Activated CD8-positive, alpha-beta T cell treated with anti-CD3 and anti-CD28 coated beads for 36 hours (primary cell): ENCODE measurements around the gene BRINP2. TPM values are rescaled to one million over a fixed set of nuclear protein-coding genes. Genes with fewer than 3 reads are reported as not detected.

ENCODE experiments used
- ATAC-seq: fragments of 200-7000 bp; cut with Tn5 transposase; one replicate; pipeline ENCODE4 v1.10.0; 2021; ENCODE audit warnings: mild to moderate bottlenecking, moderate library complexity
- CTCF ChIA-PET: fragments of 350-600 bp; sonication (Branson Sonifier 250); formaldehyde crosslinking; loops from one replicate; lab custom pipeline; 2021; ENCODE audit warnings: antibody characterized with exemption; lab: Charles Lee
- POLR2A ChIA-PET: fragments of 350-600 bp; sonication (Branson Sonifier 250); formaldehyde crosslinking; loops from one replicate; lab custom pipeline; 2021; ENCODE audit warnings: antibody characterized with exemption; lab: Charles Lee
- DNase-seq: peaks from one replicate; pipeline ENCODE4 v3.0.0-alpha.2; 2020
- H3K27ac Mint-ChIP-seq: one replicate; pipeline ENCODE4 v1.8.0; 2021; ENCODE audit warnings: mild to moderate bottlenecking, mixed read lengths
- H3K27me3 Mint-ChIP-seq: one replicate; pipeline ENCODE4 v1.8.0; 2021; ENCODE audit warnings: mixed read lengths
- H3K36me3 Mint-ChIP-seq: one replicate; pipeline ENCODE4 v1.8.0; 2021; ENCODE audit warnings: low read depth, mixed read lengths
- H3K4me1 Mint-ChIP-seq: one replicate; pipeline ENCODE4 v1.8.0; 2021; ENCODE audit warnings: low read depth, mixed read lengths
- H3K4me3 Mint-ChIP-seq: one replicate; pipeline ENCODE4 v1.8.0; 2021; ENCODE audit warnings: mild to moderate bottlenecking, moderate library complexity, mixed read lengths
- H3K9me3 Mint-ChIP-seq: one replicate; pipeline ENCODE4 v1.8.0; 2021; ENCODE audit warnings: mixed read lengths
- intact Hi-C: fragments of 100-400 bp; cut with micrococcal nuclease; formaldehyde crosslinking; loops from one replicate; pipeline ENCODE4 v1.10.0; 2022
- total RNA-seq, 2 experiments: library from RNA; stranded (reverse); gene quantifications; one replicate each; pipeline ENCODE4 v1.2.3, GENCODE V29; 2021
- TF ChIP-seq, protein P1 (sequence below): fragments of 200-600 bp; IDR thresholded peaks from one replicate; pipeline ENCODE4 v1.8.0; 2022; ENCODE audit warnings: antibody characterized with exemption, mild to moderate bottlenecking

Gene BRINP2
- total RNA-seq, 2 experiments from 2014 or later: not detected

DNA sequence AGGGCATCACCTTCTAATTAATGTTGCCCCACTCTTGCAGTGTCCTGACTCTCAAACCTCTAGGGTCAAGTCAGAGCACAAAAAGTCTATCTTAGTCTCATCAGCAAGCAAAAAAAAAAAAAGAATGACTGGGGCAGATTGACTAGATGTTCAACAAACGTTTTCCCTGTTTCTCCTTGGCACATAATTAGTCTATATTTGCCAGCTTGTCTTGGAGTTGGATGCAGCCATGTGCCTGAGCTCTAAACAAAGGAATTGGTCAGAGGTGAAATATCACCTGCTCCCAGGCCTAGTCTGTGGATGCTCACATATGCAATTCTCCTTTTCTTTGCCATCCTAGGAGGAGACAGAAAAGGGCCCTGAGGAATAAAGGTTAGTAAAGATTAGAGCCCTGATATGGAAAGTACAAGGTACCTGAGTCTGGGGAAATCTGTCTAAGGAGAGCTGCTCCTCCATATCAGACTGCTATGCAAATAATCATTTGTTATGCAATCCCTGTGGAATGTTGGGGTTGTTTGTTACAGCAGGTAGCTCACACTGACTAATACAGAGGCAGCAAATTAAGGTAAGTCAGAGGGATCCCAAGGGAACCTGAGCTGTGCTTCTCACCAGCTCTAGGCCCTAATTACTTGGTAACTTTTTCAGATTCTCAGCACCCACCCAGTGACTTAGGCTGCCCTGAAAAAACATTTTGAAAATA, 130.8 kb downstream of the BRINP2 start:
- H3K27me3 Mint-ChIP-seq: no peaks in the 10 kb centered on the region
- CTCF ChIA-PET: no interaction called here
- no peak for ATAC-seq
- intact Hi-C loops: no loop called here
- POLR2A ChIA-PET: no interaction called here
- H3K4me3 Mint-ChIP-seq: no peak overlapping the region
- TF ChIP-seq, protein P1, sequence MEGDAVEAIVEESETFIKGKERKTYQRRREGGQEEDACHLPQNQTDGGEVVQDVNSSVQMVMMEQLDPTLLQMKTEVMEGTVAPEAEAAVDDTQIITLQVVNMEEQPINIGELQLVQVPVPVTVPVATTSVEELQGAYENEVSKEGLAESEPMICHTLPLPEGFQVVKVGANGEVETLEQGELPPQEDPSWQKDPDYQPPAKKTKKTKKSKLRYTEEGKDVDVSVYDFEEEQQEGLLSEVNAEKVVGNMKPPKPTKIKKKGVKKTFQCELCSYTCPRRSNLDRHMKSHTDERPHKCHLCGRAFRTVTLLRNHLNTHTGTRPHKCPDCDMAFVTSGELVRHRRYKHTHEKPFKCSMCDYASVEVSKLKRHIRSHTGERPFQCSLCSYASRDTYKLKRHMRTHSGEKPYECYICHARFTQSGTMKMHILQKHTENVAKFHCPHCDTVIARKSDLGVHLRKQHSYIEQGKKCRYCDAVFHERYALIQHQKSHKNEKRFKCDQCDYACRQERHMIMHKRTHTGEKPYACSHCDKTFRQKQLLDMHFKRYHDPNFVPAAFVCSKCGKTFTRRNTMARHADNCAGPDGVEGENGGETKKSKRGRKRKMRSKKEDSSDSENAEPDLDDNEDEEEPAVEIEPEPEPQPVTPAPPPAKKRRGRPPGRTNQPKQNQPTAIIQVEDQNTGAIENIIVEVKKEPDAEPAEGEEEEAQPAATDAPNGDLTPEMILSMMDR: no peak
- H3K36me3 Mint-ChIP-seq: no peaks in the 10 kb centered on the region
- no peaks in the 10 kb centered on the region for H3K4me1 Mint-ChIP-seq
- H3K27ac Mint-ChIP-seq: no peak overlapping the region
- no peaks in the 10 kb centered on the region for H3K9me3 Mint-ChIP-seq
- DNase-seq: no peak

DNA sequence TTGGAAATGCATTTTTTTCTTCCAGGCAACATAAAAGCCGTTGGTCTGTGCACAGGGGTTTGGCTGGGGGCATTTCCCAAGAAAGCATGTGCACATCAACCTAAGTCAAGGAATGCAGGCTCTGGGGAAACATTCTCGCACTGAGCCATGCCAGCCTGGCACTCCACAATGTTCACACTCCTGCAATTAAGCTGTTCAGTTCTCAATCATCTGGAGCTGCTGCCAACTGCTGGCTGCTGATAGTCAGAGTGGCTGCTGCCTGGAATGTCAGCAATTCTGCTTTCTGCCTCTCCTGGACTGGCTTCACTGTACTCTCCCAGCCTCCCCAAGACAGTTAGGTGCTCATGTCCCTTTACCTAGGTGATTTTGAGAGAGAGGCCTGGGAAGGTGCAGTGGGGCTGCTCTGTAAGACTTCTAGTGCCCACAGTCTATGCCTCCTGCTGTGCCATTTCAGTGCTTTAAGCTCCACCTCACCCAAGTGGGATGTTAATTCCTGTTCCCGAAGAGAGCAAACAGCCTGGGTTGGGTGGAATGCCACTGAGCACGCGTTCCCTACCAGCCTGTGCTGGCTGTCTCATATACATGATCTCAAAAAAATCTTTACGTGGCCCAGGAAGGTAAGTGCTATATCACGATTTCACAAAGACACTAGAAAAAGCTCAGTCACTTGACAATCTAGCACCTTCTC, 131.7 kb downstream of the BRINP2 start:
- TF ChIP-seq, protein P1: no peak
- no peak overlapping the region for H3K4me3 Mint-ChIP-seq
- DNase-seq (no peak), ATAC-seq (no peak)
- no peaks in the 10 kb centered on the region for H3K36me3 Mint-ChIP-seq
- no peaks in the 10 kb centered on the region for H3K4me1 Mint-ChIP-seq
- POLR2A ChIA-PET: no interaction called here
- no peak overlapping the region for H3K27ac Mint-ChIP-seq
- CTCF ChIA-PET: no interaction called here
- intact Hi-C loops: no loop called here
- no peaks in the 10 kb centered on the region for H3K27me3 Mint-ChIP-seq
- H3K9me3 Mint-ChIP-seq: no peaks in the 10 kb centered on the region

DNA sequence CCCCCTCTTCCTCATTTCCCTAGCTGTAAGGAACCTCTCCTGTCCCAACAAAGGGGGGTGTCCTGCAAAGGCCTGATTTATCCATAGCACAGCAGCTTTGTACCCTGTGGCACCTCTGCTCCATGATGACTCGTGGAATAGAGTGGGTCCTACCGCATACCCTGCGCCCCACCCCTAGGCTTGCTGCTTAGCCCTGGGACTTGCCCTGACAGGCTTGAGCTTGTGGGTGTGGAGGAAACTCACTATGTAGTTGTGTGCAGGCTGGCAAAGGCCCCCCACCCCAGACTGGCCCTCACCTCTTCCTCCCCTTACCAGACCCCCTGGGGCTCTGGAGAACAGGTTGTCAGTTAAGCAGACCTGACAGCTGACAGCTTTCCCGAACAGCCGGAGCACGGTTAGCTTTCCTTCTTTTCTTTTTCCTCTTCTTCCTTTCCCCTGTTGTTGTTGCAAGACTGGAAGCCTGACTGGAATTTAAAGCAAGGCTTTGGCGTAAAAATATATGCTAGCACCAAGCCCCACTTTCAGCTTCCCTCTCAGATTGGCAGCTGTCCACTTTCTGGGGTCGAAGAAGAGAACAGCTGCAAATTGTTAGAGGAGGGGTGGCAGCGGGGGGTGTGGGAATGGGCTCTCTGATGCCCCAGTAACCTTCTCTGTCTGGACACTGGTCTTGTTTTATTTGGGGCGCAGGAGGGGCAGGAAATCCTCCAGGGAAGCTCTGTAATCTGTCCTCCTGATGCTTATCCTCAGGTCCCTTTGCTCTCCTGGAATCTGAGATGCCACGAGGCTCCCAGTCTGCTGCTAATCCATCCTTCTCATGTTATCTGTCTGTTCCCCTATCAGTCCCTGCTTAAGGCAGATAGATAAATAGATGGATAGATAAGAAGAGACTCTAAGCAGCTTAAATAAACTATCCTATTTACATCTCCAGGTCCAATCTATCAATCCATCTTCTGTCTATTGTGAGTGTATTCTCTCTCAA, 134.6 kb downstream of the BRINP2 start:
- TF ChIP-seq, protein P1: no peak
- intact Hi-C loops: no loop called here
- ChIA-PET CTCF (no interaction called here), POLR2A (no interaction called here)
- no peak overlapping the region for H3K27ac Mint-ChIP-seq
- H3K36me3 Mint-ChIP-seq: no peaks in the 10 kb centered on the region
- H3K4me1 Mint-ChIP-seq: no peaks in the 10 kb centered on the region
- H3K27me3 Mint-ChIP-seq: no peaks in the 10 kb centered on the region
- DNase-seq (no peak), ATAC-seq (no peak)
- H3K9me3 Mint-ChIP-seq: no peaks in the 10 kb centered on the region
- no peak overlapping the region for H3K4me3 Mint-ChIP-seq

DNA sequence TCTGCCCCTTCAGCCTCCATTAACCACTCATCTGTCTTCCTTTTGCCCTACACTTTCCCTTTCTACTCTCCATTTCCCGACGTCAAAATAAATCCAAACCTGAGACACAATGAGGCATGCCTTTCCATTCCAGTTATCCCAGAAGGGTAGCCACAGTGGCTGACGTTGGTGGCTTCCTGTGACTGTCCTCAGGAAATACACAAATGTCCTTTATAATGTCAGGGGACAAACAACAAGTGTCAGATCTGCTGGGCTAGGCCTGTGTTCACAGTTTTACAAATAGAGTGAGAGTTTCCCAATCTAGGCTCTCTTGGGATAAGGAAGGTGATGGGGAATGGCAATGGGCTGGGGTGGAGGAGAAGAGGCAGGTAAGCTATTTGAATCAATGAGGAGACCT, 135.3 kb downstream of the BRINP2 start:
- Mint-ChIP-seq H3K36me3 (no peaks in the 10 kb centered on the region), H3K9me3 (peaks cover 1% of the 10 kb centered on the region), H3K27ac (no peak overlapping the region), H3K4me1 (no peaks in the 10 kb centered on the region), H3K4me3 (no peak overlapping the region), H3K27me3 (no peaks in the 10 kb centered on the region)
- ChIA-PET POLR2A (no interaction called here), CTCF (no interaction called here)
- intact Hi-C loops: no loop called here
- no peak for ATAC-seq
- no peak for DNase-seq
- TF ChIP-seq, protein P1: no peak
